GM10266 (cell line): ENCODE measurements around the gene PGGHG.
A peak's percentile ranks its signal among the peaks of the same experiment; 100 is the strongest.
"Not testable (repeated sequence)": the region's sequence is repeated elsewhere in the genome, so short reads cannot be mapped to it uniquely, and the experiment has no call there.

Experiments used
- DNase-seq: peaks from one replicate; pipeline ENCODE4 v3.0.0; 2012; ENCODE audit errors: extremely low spot score
- CTCF ChIP-seq: IDR thresholded peaks from 2 replicates; pipeline ENCODE4 v1.5.1; 2012; ENCODE audit warnings: mild to moderate bottlenecking, low read depth; ENCODE audit not compliant: control insufficient read depth, insufficient read depth; ENCODE audit errors: missing control alignments

The PGGHG gene

DNA sequence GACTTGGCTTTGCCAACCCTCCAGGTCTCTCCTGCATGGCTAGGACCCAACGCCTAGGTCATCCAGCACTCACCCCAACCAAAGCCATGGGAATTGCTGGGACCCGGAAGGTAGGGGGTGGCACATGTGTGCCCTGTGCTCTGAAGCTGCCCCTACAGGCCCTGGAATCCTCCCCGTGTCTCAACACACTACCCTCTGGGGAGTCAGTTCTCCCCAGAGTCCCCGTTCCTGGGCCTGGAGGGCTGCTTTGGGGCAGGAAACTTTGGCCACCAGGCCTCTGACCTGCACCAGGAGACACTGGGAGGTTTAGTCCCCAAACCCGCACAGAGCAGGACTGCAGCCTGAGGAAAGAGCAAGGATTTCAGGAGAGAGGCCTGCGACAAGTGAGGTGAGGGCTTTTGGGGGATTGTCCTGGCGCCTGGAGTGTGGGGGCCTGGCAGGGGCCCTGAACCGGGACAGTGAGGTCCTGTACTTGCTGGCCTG, 24.4 kb downstream of the PGGHG start:
- DNase-seq: no peak
- TF ChIP-seq CTCF: no peak

DNA sequence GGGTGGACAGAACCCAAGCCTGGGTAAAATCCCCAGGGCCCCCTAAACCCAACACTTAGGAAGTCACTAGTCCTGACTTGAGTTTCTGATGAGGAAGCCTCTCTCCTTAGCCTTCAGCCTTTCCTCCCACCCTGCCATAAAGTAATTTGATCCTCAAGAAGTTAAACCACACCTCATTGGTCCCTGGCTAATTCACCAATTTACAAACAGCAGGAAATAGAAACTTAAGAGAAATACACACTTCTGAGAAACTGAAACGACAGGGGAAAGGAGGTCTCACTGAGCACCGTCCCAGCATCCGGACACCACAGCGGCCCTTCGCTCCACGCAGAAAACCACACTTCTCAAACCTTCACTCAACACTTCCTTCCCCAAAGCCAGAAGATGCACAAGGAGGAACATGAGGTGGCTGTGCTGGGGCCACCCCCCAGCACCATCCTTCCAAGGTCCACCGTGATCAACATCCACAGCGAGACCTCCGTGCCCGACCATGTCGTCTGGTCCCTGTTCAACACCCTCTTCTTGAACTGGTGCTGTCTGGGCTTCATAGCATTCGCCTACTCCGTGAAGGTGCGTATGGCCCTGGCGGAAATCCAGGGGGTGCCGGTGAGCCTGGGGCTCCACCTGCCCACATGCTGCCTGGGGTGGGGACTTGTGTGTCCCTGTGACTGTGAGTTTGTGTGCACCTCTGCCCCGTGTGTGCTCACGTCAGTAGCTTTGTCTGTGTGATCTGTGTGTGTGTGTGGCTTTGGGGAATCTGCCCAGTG, 25.0 kb downstream of the PGGHG start, which contains the start of gene IFITM1:
Gene IFITM1 (plus strand): TSS at position 254 of the 767 bp plus-strand sequence. CDS start 131 bp downstream, at position 385.
- TF ChIP-seq CTCF: peak; percentile 15

GRCh38 chr11:314554-314875, 25.6 kb downstream of the PGGHG start:
- not testable (repeated sequence) for DNase-seq

More for the DNA sequence above, 25.0 kb downstream of the PGGHG start, which contains the start of gene IFITM1:
- DNase-seq: peak; percentile 92

- no peak for DNase-seq
- no peak for TF ChIP-seq CTCF
These were observed 26.1 kb downstream of the PGGHG start for GRCh38 chr11:315051-315481.

DNA sequence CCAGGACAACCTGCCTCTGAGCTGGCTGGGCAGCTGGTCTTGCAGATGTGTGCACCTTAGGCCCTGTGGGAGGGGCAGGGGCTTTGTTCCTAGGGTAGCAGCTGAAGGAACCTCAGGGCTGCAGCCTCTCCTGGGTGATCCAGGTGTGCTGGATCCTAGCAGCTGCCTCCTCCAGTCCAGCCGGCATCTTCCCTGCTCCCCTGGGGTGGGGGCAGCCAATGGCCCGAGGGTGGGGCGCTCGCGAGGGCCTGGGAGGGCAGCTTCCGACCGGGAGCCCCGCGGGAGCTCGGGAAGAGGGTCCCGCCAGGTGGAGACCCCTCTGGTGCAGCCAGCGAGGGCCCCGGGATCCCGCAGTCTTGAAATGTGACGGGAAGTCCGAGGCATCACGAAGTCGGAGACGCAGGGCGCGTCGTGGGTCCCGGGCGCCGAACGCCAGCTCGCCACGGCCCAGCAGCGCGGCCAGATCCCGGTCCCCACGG, 26.6 kb downstream of the PGGHG start:
- no peak for DNase-seq
- TF ChIP-seq CTCF: no peak

GRCh38 chr11:316031-316701, 27.2 kb downstream of the PGGHG start:
- no peak for DNase-seq
- no peak for TF ChIP-seq CTCF

- no peak for TF ChIP-seq CTCF
- DNase-seq: no peak
These were observed 28.0 kb downstream of the PGGHG start for GRCh38 chr11:316891-317301.

GRCh38 chr11:317668-318404, 28.9 kb downstream of the PGGHG start:
- DNase-seq: not testable (repeated sequence)

GRCh38 chr11:318405-319120, 29.6 kb downstream of the PGGHG start:
- not testable (repeated sequence) for DNase-seq

- DNase-seq: not testable (repeated sequence)
These were observed 30.4 kb downstream of the PGGHG start for GRCh38 chr11:319121-319887.
